Esophagus squamous epithelium (tissue), 4 donors: ENCODE results near the gene CHST3.

Experiments
- POLR2A ChIP-seq, 4 donors: fragments of 450-650 bp; IDR thresholded peaks; one replicate each; pipeline ENCODE4 v1.6.1; 2017; ENCODE audit warnings: antibody characterized with exemption in 4 of 4, mild to moderate bottlenecking in 4 of 4, moderate library complexity in 3 of 4
- TF ChIP-seq, protein P1 (sequence below), 6 experiments: fragments of 450-650 bp in 4 of 6; fragments of 200-600 bp in 2 of 6; sonication (generic) in 2 of 6; IDR thresholded peaks; one replicate each; pipeline ENCODE4 v1.5.1; 2016 to 2019; ENCODE audit warnings: antibody characterized with exemption in 6 of 6, mild to moderate bottlenecking in 4 of 6, moderate library complexity in 4 of 6

DNA sequence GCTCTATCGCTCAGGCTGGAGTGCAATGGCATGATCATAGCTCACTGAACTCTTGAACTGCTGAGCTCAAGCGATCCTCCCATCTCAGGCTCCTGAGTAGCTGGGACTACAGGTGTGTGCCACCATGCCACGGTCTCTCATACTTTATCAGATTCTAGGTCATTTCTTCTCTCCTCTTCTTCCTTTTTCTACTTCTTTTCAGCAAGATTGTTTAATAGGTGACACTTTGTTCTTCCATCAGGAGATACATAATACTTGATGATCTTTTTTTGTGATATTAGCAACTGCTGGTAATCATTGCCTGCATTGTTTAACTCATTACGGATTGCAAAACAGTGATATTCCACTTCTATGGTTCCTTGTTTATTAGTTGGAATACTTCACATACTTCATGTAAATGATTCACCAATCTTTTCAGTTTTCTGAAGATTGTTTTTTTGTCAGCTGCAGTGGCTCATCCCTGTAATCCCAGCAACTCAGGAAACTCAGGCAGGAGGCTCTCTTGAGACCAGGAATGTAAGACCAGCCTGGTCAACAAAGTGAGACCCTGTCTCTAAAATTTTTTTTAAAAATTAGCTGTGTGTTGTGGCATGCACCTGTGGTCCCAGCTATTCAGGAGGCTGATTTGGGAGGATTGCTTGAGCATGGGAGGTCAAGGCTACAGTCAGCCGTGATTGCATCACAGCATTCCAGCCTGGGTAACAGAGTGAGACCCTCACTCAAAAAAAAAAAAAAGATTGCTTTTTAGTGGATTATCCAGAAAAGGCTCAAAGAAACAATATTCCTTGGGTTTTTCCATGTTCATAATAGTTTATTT lies 36.2 kb upstream of the CHST3 start:
- TF ChIP-seq, protein P1, sequence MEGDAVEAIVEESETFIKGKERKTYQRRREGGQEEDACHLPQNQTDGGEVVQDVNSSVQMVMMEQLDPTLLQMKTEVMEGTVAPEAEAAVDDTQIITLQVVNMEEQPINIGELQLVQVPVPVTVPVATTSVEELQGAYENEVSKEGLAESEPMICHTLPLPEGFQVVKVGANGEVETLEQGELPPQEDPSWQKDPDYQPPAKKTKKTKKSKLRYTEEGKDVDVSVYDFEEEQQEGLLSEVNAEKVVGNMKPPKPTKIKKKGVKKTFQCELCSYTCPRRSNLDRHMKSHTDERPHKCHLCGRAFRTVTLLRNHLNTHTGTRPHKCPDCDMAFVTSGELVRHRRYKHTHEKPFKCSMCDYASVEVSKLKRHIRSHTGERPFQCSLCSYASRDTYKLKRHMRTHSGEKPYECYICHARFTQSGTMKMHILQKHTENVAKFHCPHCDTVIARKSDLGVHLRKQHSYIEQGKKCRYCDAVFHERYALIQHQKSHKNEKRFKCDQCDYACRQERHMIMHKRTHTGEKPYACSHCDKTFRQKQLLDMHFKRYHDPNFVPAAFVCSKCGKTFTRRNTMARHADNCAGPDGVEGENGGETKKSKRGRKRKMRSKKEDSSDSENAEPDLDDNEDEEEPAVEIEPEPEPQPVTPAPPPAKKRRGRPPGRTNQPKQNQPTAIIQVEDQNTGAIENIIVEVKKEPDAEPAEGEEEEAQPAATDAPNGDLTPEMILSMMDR (IDR thresholded peaks at IDR 0.05), result no peak
- no peak for TF ChIP-seq POLR2A (IDR thresholded peaks at IDR 0.05)
